Caco-2 (cell line): ENCODE data around the gene MICA. TPM values are rescaled to one million over a fixed set of nuclear protein-coding genes. Genes with fewer than 3 reads are reported as not detected.

Experiments
- BruUV-seq: library from RNA; stranded (reverse); fragments of 400-500 nt; replicated peaks from 2 replicates; lab custom pipeline; 2021; lab: Mats Ljungman, UMichigan
- CTCF ChIA-PET: fragments of 300-600 bp; sonication (Branson Sonifier 250); formaldehyde crosslinking; loops from one replicate; lab custom pipeline; 2022; ENCODE audit warnings: antibody characterized with exemption; lab: Charles Lee
- POLR2A ChIA-PET: fragments of 300-600 bp; sonication (Branson Sonifier 250); formaldehyde crosslinking; loops from one replicate; lab custom pipeline; 2022; ENCODE audit warnings: antibody characterized with exemption; lab: Charles Lee
- DNase-seq, 2 experiments: peaks; one replicate each; pipeline versions ENCODE4 v3.0.0 to v3.0.0-alpha.2; 2020 to 2022
- H3K27me3 ChIP-seq: replicated peaks from 2 replicates; pipeline ENCODE4 v1.6.0; 2011; ENCODE audit warnings: low read length; ENCODE audit not compliant: control insufficient read depth, insufficient read depth
- H3K36me3 ChIP-seq: 2 replicates; pipeline ENCODE4 v1.5.1; 2011; ENCODE audit warnings: low read length; ENCODE audit not compliant: control insufficient read depth, insufficient read depth
- H3K4me1 ChIP-seq: fragments of 250-450 bp; sonication (Bioruptor Pico); 2 replicates; pipeline ENCODE4 v1.5.1; 2020; ENCODE audit warnings: mild to moderate bottlenecking
- H3K4me3 ChIP-seq: 2 replicates; pipeline ENCODE4 v1.5.1; 2011; ENCODE audit warnings: low read depth, mild to moderate bottlenecking, control low read depth, low read length
- H3K9me3 ChIP-seq: fragments of 250-450 bp; sonication (Bioruptor Pico); 2 replicates; pipeline ENCODE4 v1.5.1; 2020; ENCODE audit warnings: mild to moderate bottlenecking, moderate library complexity
- H3K27ac Mint-ChIP-seq: one replicate; pipeline ENCODE4 v1.8.0; 2022; ENCODE audit warnings: mixed read lengths; ENCODE audit not compliant: unreplicated experiment
- H3K27me3 Mint-ChIP-seq: one replicate; pipeline ENCODE4 v1.8.0; 2022; ENCODE audit warnings: mixed read lengths; ENCODE audit not compliant: insufficient read depth, unreplicated experiment
- H3K36me3 Mint-ChIP-seq: one replicate; pipeline ENCODE4 v1.8.0; 2022; ENCODE audit warnings: mild to moderate bottlenecking, mixed read lengths; ENCODE audit not compliant: insufficient read depth, unreplicated experiment
- H3K4me1 Mint-ChIP-seq: one replicate; pipeline ENCODE4 v1.8.0; 2022; ENCODE audit warnings: low read depth, mixed read lengths; ENCODE audit not compliant: unreplicated experiment
- H3K4me3 Mint-ChIP-seq: one replicate; pipeline ENCODE4 v1.8.0; 2022; ENCODE audit warnings: mild to moderate bottlenecking, moderate library complexity, mixed read lengths; ENCODE audit not compliant: unreplicated experiment
- H3K9me3 Mint-ChIP-seq: one replicate; pipeline ENCODE4 v1.8.0; 2022; ENCODE audit warnings: mixed read lengths; ENCODE audit not compliant: unreplicated experiment
- intact Hi-C: fragments of 100-400 bp; cut with micrococcal nuclease; formaldehyde crosslinking; loops from one replicate; pipeline ENCODE4 v1.10.0; 2022; ENCODE audit not compliant: unreplicated experiment
- total RNA-seq: library from RNA; stranded (reverse); gene quantifications from 2 replicates; pipeline ENCODE4 v1.2.3, GENCODE V29; 2022
- TF ChIP-seq, protein P1 (sequence below), 2 experiments: fragments of 200-600 bp in 1 of 2; IDR thresholded peaks; 1 replicate in 1 of 2; 2 replicates in 1 of 2; pipeline versions ENCODE4 v1.5.1 to v1.8.0; 2011 to 2022; ENCODE audit warnings: antibody characterized with exemption in 1 of 2, control low read depth in 1 of 2, inconsistent platforms in 1 of 2, low read depth in 1 of 2, low read length in 1 of 2, mild to moderate bottlenecking in 1 of 2, moderate library complexity in 1 of 2; ENCODE audit not compliant: insufficient read depth in 1 of 2, severe bottlenecking in 1 of 2, unreplicated experiment in 1 of 2

The MICA gene
- total RNA-seq, 1 experiment from 2014 or later: 12.6 TPM

DNA sequence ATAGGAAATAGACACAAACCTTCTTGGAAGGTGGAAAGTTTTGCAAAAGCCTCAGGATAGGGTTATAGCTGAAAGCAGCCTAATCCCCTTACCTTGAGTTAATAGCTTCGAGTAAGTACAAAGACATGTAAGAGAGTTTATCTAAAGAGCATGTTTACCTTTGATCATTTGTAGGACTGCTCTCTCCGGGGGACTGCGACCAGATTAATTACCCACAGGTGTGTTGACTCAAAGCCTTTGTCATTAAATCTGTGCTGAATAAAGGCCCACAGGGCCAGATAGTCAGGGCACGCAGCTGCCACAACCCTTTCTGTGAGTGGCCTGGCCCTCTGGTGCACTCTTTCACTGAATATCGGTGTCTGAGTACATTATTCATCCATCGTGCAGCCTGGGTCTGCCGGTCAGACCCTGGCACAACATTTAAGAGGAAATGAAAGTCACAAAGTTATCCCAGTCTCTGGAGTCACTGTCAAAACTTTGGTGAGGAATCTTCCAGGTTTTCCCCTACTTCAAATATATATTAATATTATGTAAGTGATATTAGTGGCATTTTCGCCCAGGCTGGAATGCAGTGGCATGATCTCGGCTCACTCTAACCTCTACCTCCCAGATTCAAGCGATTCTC, 5.4 kb upstream of the MICA start:
- Histone ChIP-seq H3K4me3 (no peak overlapping the region), H3K27me3 (no peaks in the 10 kb centered on the region), H3K4me1 (peaks cover 6% of the 10 kb centered on the region), H3K36me3 (no peaks in the 10 kb centered on the region), H3K9me3 (peaks cover 4% of the 10 kb centered on the region; the same call in 1 of the 2 replicates)
- Mint-ChIP-seq H3K4me3 (no peak overlapping the region), H3K4me1 (peaks cover 22% of the 10 kb centered on the region), H3K27ac (no peak overlapping the region), H3K27me3 (no peaks in the 10 kb centered on the region), H3K9me3 (peaks cover 9% of the 10 kb centered on the region), H3K36me3 (peaks cover 1% of the 10 kb centered on the region)
- peak in 1 of 2 experiments; percentile 9 for DNase-seq
- no TSS peak for BruUV-seq
- ChIA-PET POLR2A (interaction anchor here (0.6 kb wide), 1 partner anchor 548 kb away, joined by 3 read pairs; the partner anchor contains the start of gene CFB), CTCF (interaction anchor here (1.0 to 1.2 kb wide), 2 partner anchors 20 to 45 kb away, joined by 3 to 5 read pairs; no protein-coding TSS in a partner anchor)
- TF ChIP-seq, protein P1, sequence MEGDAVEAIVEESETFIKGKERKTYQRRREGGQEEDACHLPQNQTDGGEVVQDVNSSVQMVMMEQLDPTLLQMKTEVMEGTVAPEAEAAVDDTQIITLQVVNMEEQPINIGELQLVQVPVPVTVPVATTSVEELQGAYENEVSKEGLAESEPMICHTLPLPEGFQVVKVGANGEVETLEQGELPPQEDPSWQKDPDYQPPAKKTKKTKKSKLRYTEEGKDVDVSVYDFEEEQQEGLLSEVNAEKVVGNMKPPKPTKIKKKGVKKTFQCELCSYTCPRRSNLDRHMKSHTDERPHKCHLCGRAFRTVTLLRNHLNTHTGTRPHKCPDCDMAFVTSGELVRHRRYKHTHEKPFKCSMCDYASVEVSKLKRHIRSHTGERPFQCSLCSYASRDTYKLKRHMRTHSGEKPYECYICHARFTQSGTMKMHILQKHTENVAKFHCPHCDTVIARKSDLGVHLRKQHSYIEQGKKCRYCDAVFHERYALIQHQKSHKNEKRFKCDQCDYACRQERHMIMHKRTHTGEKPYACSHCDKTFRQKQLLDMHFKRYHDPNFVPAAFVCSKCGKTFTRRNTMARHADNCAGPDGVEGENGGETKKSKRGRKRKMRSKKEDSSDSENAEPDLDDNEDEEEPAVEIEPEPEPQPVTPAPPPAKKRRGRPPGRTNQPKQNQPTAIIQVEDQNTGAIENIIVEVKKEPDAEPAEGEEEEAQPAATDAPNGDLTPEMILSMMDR (IDR thresholded peaks at IDR 0.05; ENCODE audit: insufficient read depth in 1 of 2, low read depth in 1 of 2, low read length in 1 of 2, severe bottlenecking in 1 of 2, unreplicated experiment in 1 of 2): no peak
- intact Hi-C loops: no loop called here

DNA sequence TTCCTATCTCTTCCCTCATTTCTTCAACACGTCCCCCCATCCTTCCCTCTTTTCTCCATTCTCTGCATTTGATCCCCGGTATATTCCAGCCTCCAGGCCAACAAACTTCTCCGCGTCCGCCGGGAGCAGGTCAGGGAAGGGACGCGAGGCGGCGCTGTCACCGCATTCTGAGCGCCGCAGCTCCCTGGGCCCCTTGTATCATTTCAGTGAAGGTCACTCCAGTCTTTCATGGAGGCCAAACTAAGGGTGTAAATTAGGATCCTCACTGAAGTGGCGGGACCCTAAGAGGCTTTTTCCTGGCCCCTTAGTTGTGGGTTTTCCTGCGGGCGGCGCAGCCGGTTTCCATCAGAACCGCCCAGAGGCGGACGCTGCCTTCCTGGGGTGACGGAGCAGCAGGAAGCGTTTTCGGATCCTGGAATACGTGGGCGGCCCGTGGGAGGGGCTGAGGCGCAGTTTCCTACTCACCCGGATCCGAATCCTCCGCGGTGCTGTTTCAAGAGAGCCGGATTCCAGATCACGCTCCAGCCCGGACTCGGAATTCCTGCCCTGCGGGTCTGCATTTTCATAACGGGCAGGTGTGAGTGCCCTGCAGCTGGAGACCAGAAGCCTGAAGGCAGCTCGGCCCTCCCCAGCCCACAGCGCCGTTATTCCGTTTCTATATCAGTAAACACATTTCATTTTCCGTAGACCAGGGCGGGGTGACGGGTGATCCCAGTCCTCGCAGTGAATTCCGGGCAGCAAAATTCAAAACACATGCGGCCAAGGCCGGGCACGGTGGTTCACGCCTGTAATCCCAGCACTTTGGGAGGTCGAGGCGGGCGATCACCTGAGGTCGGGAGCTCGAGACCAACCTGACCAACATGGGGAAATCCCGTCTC, 3.6 kb upstream of the MICA start:
- H3K27ac Mint-ChIP-seq: peak overlapping the region; percentile 14
- H3K36me3 Mint-ChIP-seq: peaks cover 11% of the 10 kb centered on the region
- peak; percentile 75 to 80 for DNase-seq
- TF ChIP-seq, protein P1 (IDR thresholded peaks at IDR 0.05; ENCODE audit: insufficient read depth in 1 of 2, low read depth in 1 of 2, low read length in 1 of 2, severe bottlenecking in 1 of 2, unreplicated experiment in 1 of 2): peak; percentile 73 to 81
- BruUV-seq: no TSS peak
- H3K27me3 Mint-ChIP-seq: no peaks in the 10 kb centered on the region
- peaks cover 9% of the 10 kb centered on the region for H3K9me3 Mint-ChIP-seq
- CTCF ChIA-PET: interaction anchor here (0.7 to 1.2 kb wide), 2 partner anchors 43 to 190 kb away, joined by 4 read pairs; no protein-coding TSS in a partner anchor
- H3K4me1 Mint-ChIP-seq: peaks cover 28% of the 10 kb centered on the region
- H3K4me1 ChIP-seq: peaks cover 6% of the 10 kb centered on the region
- H3K27me3 ChIP-seq: no peaks in the 10 kb centered on the region
- no peaks in the 10 kb centered on the region for H3K36me3 ChIP-seq
- intact Hi-C loops: loop anchor here (1.0 to 10.0 kb wide), 2 partner anchors 41 to 95 kb away; partner anchors contain the start of gene MICB
- peaks cover 4% of the 10 kb centered on the region; the same call in 1 of the 2 replicates for H3K9me3 ChIP-seq
- POLR2A ChIA-PET: no interaction called here
- H3K4me3 ChIP-seq: peak overlapping the region; percentile 48
- peak overlapping the region; percentile 67 for H3K4me3 Mint-ChIP-seq
